Activated T-helper 1 cell treated with anti-CD3 and anti-CD28 coated beads, Interleukin-12 subunit alpha, Interleukin-12 subunit beta, Interleukin-2, Interleukin-4 antibody, amounts not matched to agents 30 ng/mL and 10 ng/mL and 1 ng/mL, durations not matched to agents 14 hours and 24 hours and 36 hours (primary cell): ENCODE data around the gene SCFD2. TPM values are rescaled to one million over a fixed set of nuclear protein-coding genes. Genes with fewer than 3 reads are reported as not detected.

ENCODE experiments used
- DNase-seq: peaks from one replicate; pipeline ENCODE4 v3.0.0; 2021; ENCODE audit warnings: low spot score
- H3K27ac Mint-ChIP-seq: one replicate; pipeline ENCODE4 v1.8.0; 2021; ENCODE audit warnings: mild to moderate bottlenecking, mixed read lengths
- H3K27me3 Mint-ChIP-seq: one replicate; pipeline ENCODE4 v1.8.0; 2022; ENCODE audit warnings: mild to moderate bottlenecking, moderate library complexity, mixed read lengths; ENCODE audit not compliant: insufficient read depth
- H3K36me3 Mint-ChIP-seq: one replicate; pipeline ENCODE4 v1.8.0; 2021; ENCODE audit warnings: low read depth, mixed read lengths
- H3K4me1 Mint-ChIP-seq: one replicate; pipeline ENCODE4 v1.8.0; 2021; ENCODE audit warnings: low read depth, mixed read lengths
- H3K4me3 Mint-ChIP-seq: one replicate; pipeline ENCODE4 v1.8.0; 2021; ENCODE audit warnings: mild to moderate bottlenecking, moderate library complexity, mixed read lengths
- H3K9me3 Mint-ChIP-seq: one replicate; pipeline ENCODE4 v1.8.0; 2021; ENCODE audit warnings: mixed read lengths
- intact Hi-C: fragments of 100-400 bp; cut with micrococcal nuclease; formaldehyde crosslinking; loops from one replicate; pipeline ENCODE4 v1.15.1; 2024
- total RNA-seq: library from RNA; stranded (reverse); gene quantifications from 2 replicates; pipeline ENCODE4 v1.2.3, GENCODE V29; 2022

Gene SCFD2
- total RNA-seq, 1 donor from 2014 or later, result 40.5 TPM

GRCh38 chr4:52919461-52919860 lies 446.4 kb downstream of the SCFD2 start:
- Mint-ChIP-seq H3K27me3 (no peaks in the 10 kb centered on the region), H3K4me1 (no peaks in the 10 kb centered on the region), H3K27ac (no peak overlapping the region), H3K9me3 (no peaks in the 10 kb centered on the region), H3K4me3 (no peak overlapping the region), H3K36me3 (no peaks in the 10 kb centered on the region)
- DNase-seq, result no peak
- intact Hi-C loops, result no loop called here

GRCh38 chr4:52917817-52918216 lies 448.0 kb downstream of the SCFD2 start:
- intact Hi-C loops, result no loop called here
- Mint-ChIP-seq H3K27ac (no peak overlapping the region), H3K27me3 (no peaks in the 10 kb centered on the region), H3K36me3 (no peaks in the 10 kb centered on the region), H3K4me1 (no peaks in the 10 kb centered on the region), H3K9me3 (no peaks in the 10 kb centered on the region), H3K4me3 (no peak overlapping the region)
- DNase-seq, result no peak

- H3K4me1 Mint-ChIP-seq, result no peaks in the 10 kb centered on the region
- no peaks in the 10 kb centered on the region for H3K9me3 Mint-ChIP-seq
- H3K27ac Mint-ChIP-seq, result no peak overlapping the region
- DNase-seq, result no peak
- H3K4me3 Mint-ChIP-seq, result no peak overlapping the region
- no peaks in the 10 kb centered on the region for H3K27me3 Mint-ChIP-seq
- intact Hi-C loops, result no loop called here
- H3K36me3 Mint-ChIP-seq, result no peaks in the 10 kb centered on the region
Observed at GRCh38 chr4:52915730-52916300, 450.0 kb downstream of the SCFD2 start.

GRCh38 chr4:52915191-52915590 lies 450.7 kb downstream of the SCFD2 start:
- Mint-ChIP-seq H3K27me3 (no peaks in the 10 kb centered on the region), H3K4me3 (no peak overlapping the region), H3K4me1 (no peaks in the 10 kb centered on the region), H3K36me3 (no peaks in the 10 kb centered on the region), H3K9me3 (no peaks in the 10 kb centered on the region), H3K27ac (no peak overlapping the region)
- intact Hi-C loops, result no loop called here
- DNase-seq, result no peak

GRCh38 chr4:52914051-52914605 lies 451.7 kb downstream of the SCFD2 start:
- H3K27ac Mint-ChIP-seq, result no peak overlapping the region
- H3K36me3 Mint-ChIP-seq, result no peaks in the 10 kb centered on the region
- no peaks in the 10 kb centered on the region for H3K4me1 Mint-ChIP-seq
- H3K4me3 Mint-ChIP-seq, result no peak overlapping the region
- no peak for DNase-seq
- H3K9me3 Mint-ChIP-seq, result no peaks in the 10 kb centered on the region
- intact Hi-C loops, result no loop called here
- no peaks in the 10 kb centered on the region for H3K27me3 Mint-ChIP-seq

GRCh38 chr4:52912608-52913007 lies 453.3 kb downstream of the SCFD2 start:
- no peak for DNase-seq
- intact Hi-C loops, result no loop called here
- no peak overlapping the region for H3K27ac Mint-ChIP-seq
- no peak overlapping the region for H3K4me3 Mint-ChIP-seq
- no peaks in the 10 kb centered on the region for H3K27me3 Mint-ChIP-seq
- no peaks in the 10 kb centered on the region for H3K9me3 Mint-ChIP-seq
- no peaks in the 10 kb centered on the region for H3K36me3 Mint-ChIP-seq
- no peaks in the 10 kb centered on the region for H3K4me1 Mint-ChIP-seq

- Mint-ChIP-seq H3K36me3 (no peaks in the 10 kb centered on the region), H3K4me3 (no peak overlapping the region), H3K27me3 (no peaks in the 10 kb centered on the region), H3K9me3 (no peaks in the 10 kb centered on the region), H3K4me1 (no peaks in the 10 kb centered on the region), H3K27ac (no peak overlapping the region)
- peak; percentile 47 for DNase-seq
- intact Hi-C loops, result loop anchor here (2.0 kb wide), 1 partner anchor 1323 kb away; no protein-coding TSS in a partner anchor
Observed at GRCh38 chr4:52911684-52912294, 454.1 kb downstream of the SCFD2 start.

GRCh38 chr4:52910115-52910514 lies 455.7 kb downstream of the SCFD2 start:
- Mint-ChIP-seq H3K27me3 (no peaks in the 10 kb centered on the region), H3K4me1 (no peaks in the 10 kb centered on the region), H3K27ac (no peak overlapping the region), H3K9me3 (no peaks in the 10 kb centered on the region), H3K4me3 (no peak overlapping the region), H3K36me3 (no peaks in the 10 kb centered on the region)
- no peak for DNase-seq
- intact Hi-C loops, result loop anchor here (2.0 kb wide), 1 partner anchor 1325 kb away; no protein-coding TSS in a partner anchor

- no peak for DNase-seq
- no peaks in the 10 kb centered on the region for H3K4me1 Mint-ChIP-seq
- H3K9me3 Mint-ChIP-seq, result peaks cover under 1% of the 10 kb centered on the region
- intact Hi-C loops, result no loop called here
- H3K4me3 Mint-ChIP-seq, result no peak overlapping the region
- no peaks in the 10 kb centered on the region for H3K27me3 Mint-ChIP-seq
- no peak overlapping the region for H3K27ac Mint-ChIP-seq
- peaks cover 2% of the 10 kb centered on the region for H3K36me3 Mint-ChIP-seq
Observed at GRCh38 chr4:52907510-52907909, 458.4 kb downstream of the SCFD2 start.

GRCh38 chr4:52904421-52904820 lies 461.4 kb downstream of the SCFD2 start:
- H3K9me3 Mint-ChIP-seq, result peaks cover 5% of the 10 kb centered on the region
- no peaks in the 10 kb centered on the region for H3K27me3 Mint-ChIP-seq
- H3K4me3 Mint-ChIP-seq, result no peak overlapping the region
- intact Hi-C loops, result no loop called here
- no peak overlapping the region for H3K27ac Mint-ChIP-seq
- no peak for DNase-seq
- H3K4me1 Mint-ChIP-seq, result no peaks in the 10 kb centered on the region
- H3K36me3 Mint-ChIP-seq, result peaks cover 2% of the 10 kb centered on the region

- no peak for DNase-seq
- no peak overlapping the region for H3K4me3 Mint-ChIP-seq
- H3K4me1 Mint-ChIP-seq, result no peaks in the 10 kb centered on the region
- H3K27ac Mint-ChIP-seq, result no peak overlapping the region
- peaks cover 2% of the 10 kb centered on the region for H3K36me3 Mint-ChIP-seq
- intact Hi-C loops, result no loop called here
- H3K27me3 Mint-ChIP-seq, result no peaks in the 10 kb centered on the region
- peaks cover 5% of the 10 kb centered on the region for H3K9me3 Mint-ChIP-seq
Observed at GRCh38 chr4:52903273-52903672, 462.6 kb downstream of the SCFD2 start.

- H3K36me3 Mint-ChIP-seq, result peaks cover 4% of the 10 kb centered on the region
- peaks cover 8% of the 10 kb centered on the region for H3K4me1 Mint-ChIP-seq
- no peak overlapping the region for H3K4me3 Mint-ChIP-seq
- DNase-seq, result no peak
- no peaks in the 10 kb centered on the region for H3K27me3 Mint-ChIP-seq
- no peak overlapping the region for H3K27ac Mint-ChIP-seq
- no peaks in the 10 kb centered on the region for H3K9me3 Mint-ChIP-seq
- intact Hi-C loops, result no loop called here
Observed at GRCh38 chr4:52894443-52894842, 471.4 kb downstream of the SCFD2 start.

GRCh38 chr4:52892880-52893279 lies 473.0 kb downstream of the SCFD2 start:
- H3K4me3 Mint-ChIP-seq, result no peak overlapping the region
- H3K27ac Mint-ChIP-seq, result no peak overlapping the region
- peaks cover 4% of the 10 kb centered on the region for H3K36me3 Mint-ChIP-seq
- DNase-seq, result no peak
- intact Hi-C loops, result no loop called here
- no peaks in the 10 kb centered on the region for H3K27me3 Mint-ChIP-seq
- peaks cover 9% of the 10 kb centered on the region for H3K4me1 Mint-ChIP-seq
- peaks cover 6% of the 10 kb centered on the region for H3K9me3 Mint-ChIP-seq
